Measurements from ENCODE around the gene PTBP3.
A peak's percentile ranks its signal among the peaks of the same experiment; 100 is the strongest.

The PTBP3 gene

DNA sequence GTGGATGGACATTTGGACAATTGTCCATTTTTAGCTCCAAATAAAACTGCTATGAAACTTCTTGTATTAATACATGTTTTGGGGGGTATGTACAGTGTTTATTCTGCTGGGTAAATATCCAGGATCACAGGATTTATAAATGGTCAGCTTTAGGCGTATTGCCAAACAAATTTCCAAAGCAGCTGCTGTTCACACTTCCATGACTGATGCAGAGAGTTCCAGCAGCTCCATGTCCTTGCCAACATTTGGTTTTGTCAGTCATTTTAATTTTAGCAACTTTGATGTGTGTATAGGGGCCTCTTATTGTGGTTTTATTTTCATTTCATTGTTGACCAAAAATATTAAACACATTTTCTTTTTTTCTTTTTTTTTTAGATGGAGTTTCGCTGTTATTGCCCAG, 148.5 kb downstream of the PTBP3 start:
- no peak for DNase-seq (ENCODE audit: low spot score)
- TF ChIP-seq, protein P1, sequence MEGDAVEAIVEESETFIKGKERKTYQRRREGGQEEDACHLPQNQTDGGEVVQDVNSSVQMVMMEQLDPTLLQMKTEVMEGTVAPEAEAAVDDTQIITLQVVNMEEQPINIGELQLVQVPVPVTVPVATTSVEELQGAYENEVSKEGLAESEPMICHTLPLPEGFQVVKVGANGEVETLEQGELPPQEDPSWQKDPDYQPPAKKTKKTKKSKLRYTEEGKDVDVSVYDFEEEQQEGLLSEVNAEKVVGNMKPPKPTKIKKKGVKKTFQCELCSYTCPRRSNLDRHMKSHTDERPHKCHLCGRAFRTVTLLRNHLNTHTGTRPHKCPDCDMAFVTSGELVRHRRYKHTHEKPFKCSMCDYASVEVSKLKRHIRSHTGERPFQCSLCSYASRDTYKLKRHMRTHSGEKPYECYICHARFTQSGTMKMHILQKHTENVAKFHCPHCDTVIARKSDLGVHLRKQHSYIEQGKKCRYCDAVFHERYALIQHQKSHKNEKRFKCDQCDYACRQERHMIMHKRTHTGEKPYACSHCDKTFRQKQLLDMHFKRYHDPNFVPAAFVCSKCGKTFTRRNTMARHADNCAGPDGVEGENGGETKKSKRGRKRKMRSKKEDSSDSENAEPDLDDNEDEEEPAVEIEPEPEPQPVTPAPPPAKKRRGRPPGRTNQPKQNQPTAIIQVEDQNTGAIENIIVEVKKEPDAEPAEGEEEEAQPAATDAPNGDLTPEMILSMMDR (IDR thresholded peaks at IDR 0.05; ENCODE audit: extremely low read depth, insufficient read depth, missing control alignments), result no peak
- in situ Hi-C loops (cut with MboI; ENCODE audit: low pct_unique_long_range_greater_than_20kb, low sequenced_read_pairs, unreplicated experiment), result no loop called here

GRCh38 chr9:112184221-112184620, 149.2 kb downstream of the PTBP3 start:
- TF ChIP-seq, protein P1 (IDR thresholded peaks at IDR 0.05; ENCODE audit: extremely low read depth, insufficient read depth, missing control alignments), result no peak
- DNase-seq (ENCODE audit: low spot score), result no peak
- in situ Hi-C loops (cut with MboI; ENCODE audit: low pct_unique_long_range_greater_than_20kb, low sequenced_read_pairs, unreplicated experiment), result no loop called here

GRCh38 chr9:112180387-112180881, 153.0 kb downstream of the PTBP3 start:
- in situ Hi-C loops (cut with MboI; ENCODE audit: low pct_unique_long_range_greater_than_20kb, low sequenced_read_pairs, unreplicated experiment), result no loop called here
- peak; percentile 66 for DNase-seq (ENCODE audit: low spot score)
- TF ChIP-seq, protein P1 (IDR thresholded peaks at IDR 0.05; ENCODE audit: extremely low read depth, insufficient read depth, missing control alignments), result no peak

DNA sequence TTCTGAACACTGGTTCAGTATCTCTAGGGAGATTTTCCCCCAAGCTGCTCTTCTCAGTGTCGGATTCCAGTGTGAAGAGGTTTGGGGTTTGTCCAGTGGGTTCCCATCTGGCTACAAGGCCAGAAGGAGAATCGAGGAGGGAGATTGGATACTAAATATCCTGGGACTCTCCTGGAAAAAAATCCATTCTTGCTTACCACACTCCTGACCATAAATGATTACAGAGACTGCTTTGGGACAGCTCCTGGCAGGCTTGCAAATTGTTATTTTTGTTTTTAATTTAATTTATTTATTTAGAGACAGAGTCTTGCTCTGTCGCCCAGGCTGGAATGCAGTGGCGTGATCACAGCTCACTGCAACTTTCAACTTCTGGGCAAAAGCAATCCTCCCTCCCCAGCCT, 153.6 kb downstream of the PTBP3 start:
- DNase-seq (ENCODE audit: low spot score), result no peak
- in situ Hi-C loops (cut with MboI; ENCODE audit: low pct_unique_long_range_greater_than_20kb, low sequenced_read_pairs, unreplicated experiment), result no loop called here
- TF ChIP-seq, protein P1 (IDR thresholded peaks at IDR 0.05; ENCODE audit: extremely low read depth, insufficient read depth, missing control alignments), result no peak

DNA sequence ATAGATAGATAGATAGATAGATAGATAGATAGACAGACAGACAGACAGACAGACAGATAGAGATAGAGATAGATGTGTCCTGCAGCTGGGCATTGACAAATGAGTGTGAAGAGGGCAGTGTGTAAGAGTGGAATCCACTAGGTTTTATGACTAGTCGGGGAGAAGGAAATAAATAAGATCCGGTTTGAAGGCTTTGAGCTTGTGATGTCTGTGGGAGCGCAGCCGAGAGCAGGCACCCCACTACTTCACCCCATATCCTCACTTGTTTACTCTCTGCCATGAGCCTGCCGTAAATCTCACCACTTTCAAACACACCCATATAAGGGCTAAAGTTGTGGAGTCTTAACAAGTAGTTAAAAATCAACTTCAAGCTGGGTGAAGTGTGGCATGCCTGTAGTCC, 156.9 kb downstream of the PTBP3 start:
- in situ Hi-C loops (cut with MboI; ENCODE audit: low pct_unique_long_range_greater_than_20kb, low sequenced_read_pairs, unreplicated experiment), result no loop called here
- DNase-seq (ENCODE audit: low spot score), result no peak
- TF ChIP-seq, protein P1 (IDR thresholded peaks at IDR 0.05; ENCODE audit: extremely low read depth, insufficient read depth, missing control alignments), result no peak

- in situ Hi-C loops (cut with MboI; ENCODE audit: low pct_unique_long_range_greater_than_20kb, low sequenced_read_pairs, unreplicated experiment), result no loop called here
- no peak for DNase-seq (ENCODE audit: low spot score)
- TF ChIP-seq, protein P1 (IDR thresholded peaks at IDR 0.05; ENCODE audit: extremely low read depth, insufficient read depth, missing control alignments), result no peak
These were observed 157.6 kb downstream of the PTBP3 start for GRCh38 chr9:112175796-112176315.

Data from GM13977 (cell line).